ENCODE results near the gene P3H3. TPM values are rescaled to one million over a fixed set of nuclear protein-coding genes. Genes with fewer than 3 reads are reported as not detected.
"Not testable (repeated sequence)": the region's sequence is repeated elsewhere in the genome, so short reads cannot be mapped to it uniquely, and the experiment has no call there.

The P3H3 gene
- total RNA-seq, 1 donor from 2014 or later: 37.3 TPM

DNA sequence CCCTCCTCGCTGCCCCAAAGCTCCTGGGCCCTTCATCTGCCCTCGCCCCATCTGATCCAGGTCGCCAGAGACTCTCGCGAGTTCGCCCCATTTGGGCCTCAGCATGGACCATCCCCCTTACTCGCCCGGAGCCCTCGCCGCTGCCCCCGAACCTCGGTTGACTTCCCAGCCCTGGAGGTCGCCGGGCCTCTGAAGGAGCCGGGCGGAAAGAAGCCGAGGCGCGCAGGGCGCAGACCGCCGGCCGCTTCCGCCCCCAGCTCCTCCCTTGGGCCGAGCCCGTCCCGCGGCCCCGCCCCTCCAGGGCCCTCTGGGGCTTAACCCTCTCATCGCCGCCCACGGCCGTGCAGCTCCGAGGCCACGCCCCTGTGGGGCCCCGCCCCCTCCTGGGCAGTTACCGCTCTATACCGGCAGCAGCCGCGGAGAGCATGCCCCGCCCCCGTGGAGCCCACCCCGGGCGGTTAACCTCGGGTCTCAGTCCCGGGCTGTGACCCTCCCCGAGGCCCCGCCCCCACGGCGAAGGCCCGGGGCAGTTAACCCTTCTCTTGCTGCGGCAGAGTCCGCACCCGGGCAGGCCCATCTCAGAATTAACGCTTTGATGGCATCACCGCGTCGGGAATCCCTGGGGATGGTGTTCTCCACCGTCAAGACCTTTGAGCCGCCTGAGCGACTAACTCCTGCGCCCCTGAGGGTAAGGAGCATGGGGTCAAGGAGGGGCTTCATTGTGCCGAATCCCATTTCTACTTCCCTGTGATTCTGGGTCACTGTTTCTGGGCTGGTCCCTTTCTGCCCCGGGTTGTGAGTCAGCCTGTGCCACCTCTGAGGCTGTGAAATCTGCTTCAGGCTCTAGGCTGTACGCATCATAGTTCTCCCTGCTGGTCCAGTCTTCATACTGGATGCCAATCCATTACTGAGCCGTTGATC lies 45.1 kb downstream of the P3H3 start, which contains the start of gene SPSB2:
SPSB2 (minus strand) TSS at position 210 of the 921 bp plus-strand sequence. CDS start 402 bp downstream, outside the sequence.
- H3K4me3 ChIP-seq: peak within 1 kb of the TSS; percentile 67 to 70
- no peaks in the 10 kb centered on the region for H3K9me3 ChIP-seq
- no peaks in the 10 kb centered on the region for H3K27me3 ChIP-seq
- H3K27ac ChIP-seq: peak within 1 kb of the TSS; percentile 86
- intact Hi-C loops (cut with DNase I): no loop called here
- DNase-seq (ENCODE audit: extremely low spot score in 2 of 2): peak in 1 of 2 donors; percentile 93
- TF ChIP-seq, protein P1, sequence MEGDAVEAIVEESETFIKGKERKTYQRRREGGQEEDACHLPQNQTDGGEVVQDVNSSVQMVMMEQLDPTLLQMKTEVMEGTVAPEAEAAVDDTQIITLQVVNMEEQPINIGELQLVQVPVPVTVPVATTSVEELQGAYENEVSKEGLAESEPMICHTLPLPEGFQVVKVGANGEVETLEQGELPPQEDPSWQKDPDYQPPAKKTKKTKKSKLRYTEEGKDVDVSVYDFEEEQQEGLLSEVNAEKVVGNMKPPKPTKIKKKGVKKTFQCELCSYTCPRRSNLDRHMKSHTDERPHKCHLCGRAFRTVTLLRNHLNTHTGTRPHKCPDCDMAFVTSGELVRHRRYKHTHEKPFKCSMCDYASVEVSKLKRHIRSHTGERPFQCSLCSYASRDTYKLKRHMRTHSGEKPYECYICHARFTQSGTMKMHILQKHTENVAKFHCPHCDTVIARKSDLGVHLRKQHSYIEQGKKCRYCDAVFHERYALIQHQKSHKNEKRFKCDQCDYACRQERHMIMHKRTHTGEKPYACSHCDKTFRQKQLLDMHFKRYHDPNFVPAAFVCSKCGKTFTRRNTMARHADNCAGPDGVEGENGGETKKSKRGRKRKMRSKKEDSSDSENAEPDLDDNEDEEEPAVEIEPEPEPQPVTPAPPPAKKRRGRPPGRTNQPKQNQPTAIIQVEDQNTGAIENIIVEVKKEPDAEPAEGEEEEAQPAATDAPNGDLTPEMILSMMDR (IDR thresholded peaks at IDR 0.05): no peak
- TF ChIP-seq POLR2AphosphoS5 (IDR thresholded peaks at IDR 0.05; ENCODE audit: insufficient read depth in 1 of 2, low read depth in 1 of 2) (peak; percentile 33 to 89), POLR2A (IDR thresholded peaks at IDR 0.05) (peak in 1 of 2 donors; percentile 63)
- peaks cover 0 to 14% of the 10 kb centered on the region in 2 donors for H3K36me3 ChIP-seq
- peaks cover 34% of the 10 kb centered on the region for H3K4me1 ChIP-seq

GRCh38 chr12:6874015-6874368 lies 45.8 kb downstream of the P3H3 start:
- Histone ChIP-seq H3K4me3 (peak overlapping the region; percentile 67 to 70), H3K36me3 (peaks cover 0 to 14% of the 10 kb centered on the region in 2 donors), H3K27ac (peak overlapping the region; percentile 86), H3K4me1 (peaks cover 28% of the 10 kb centered on the region)
- intact Hi-C loops (cut with DNase I); DNase-seq (ENCODE audit: extremely low spot score in 2 of 2); H3K27me3 ChIP-seq; H3K9me3 ChIP-seq: not testable (repeated sequence)

DNA sequence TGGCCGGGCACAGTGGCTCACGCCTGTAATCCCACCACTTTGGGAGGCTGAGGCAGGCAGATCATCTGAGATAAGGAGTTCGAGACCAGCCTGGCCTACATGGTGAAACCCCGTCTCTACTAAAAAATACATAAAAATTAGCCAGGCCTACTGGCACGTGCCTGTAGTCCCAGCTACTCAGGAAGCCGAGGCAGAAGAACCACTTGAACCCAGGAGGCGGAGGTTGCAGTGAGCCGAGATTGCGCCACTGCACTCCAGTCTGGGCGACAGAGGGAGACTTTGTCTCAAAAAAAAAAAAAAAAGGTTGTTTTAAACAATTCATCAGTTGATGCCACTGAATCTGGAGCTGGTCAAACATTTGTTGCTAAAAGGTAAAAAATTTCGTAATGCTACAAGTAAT lies 51.6 kb downstream of the P3H3 start:
- H3K27me3 ChIP-seq; H3K27ac ChIP-seq; H3K4me1 ChIP-seq; H3K4me3 ChIP-seq; DNase-seq (ENCODE audit: extremely low spot score in 2 of 2); intact Hi-C loops (cut with DNase I); H3K9me3 ChIP-seq: not testable (repeated sequence)
- H3K36me3 ChIP-seq: peaks cover 0 to 12% of the 10 kb centered on the region in 2 donors

DNA sequence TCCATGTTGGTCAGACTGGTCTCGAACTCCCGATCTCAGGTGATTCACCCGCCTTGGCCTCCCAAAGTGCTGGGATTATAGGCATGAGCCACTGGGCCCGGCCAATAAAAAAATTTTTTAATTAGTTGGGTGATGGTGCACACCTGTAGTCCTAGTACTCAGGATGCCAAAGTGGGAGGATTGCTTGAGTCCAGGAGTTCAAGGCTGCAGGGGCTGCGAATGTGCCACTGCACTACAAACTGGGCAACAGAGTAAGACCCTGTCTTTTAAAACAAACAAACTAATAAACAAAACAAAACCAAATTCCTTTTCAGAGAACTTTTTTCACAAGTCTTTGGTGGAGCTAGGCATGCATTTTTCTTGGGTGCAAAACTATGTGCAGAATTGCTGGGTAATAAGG lies 55.0 kb downstream of the P3H3 start:
- Histone ChIP-seq H3K4me1 (no peaks in the 10 kb centered on the region), H3K4me3 (no peak overlapping the region), H3K27me3 (no peaks in the 10 kb centered on the region), H3K27ac (no peak overlapping the region), H3K9me3 (no peaks in the 10 kb centered on the region), H3K36me3 (peaks cover 0 to 16% of the 10 kb centered on the region in 2 donors)
- intact Hi-C loops (cut with DNase I): no loop called here
- TF ChIP-seq, protein P1 (IDR thresholded peaks at IDR 0.05): no peak
- no peak for TF ChIP-seq POLR2AphosphoS5 (IDR thresholded peaks at IDR 0.05; ENCODE audit: insufficient read depth in 1 of 2, low read depth in 1 of 2)
- TF ChIP-seq POLR2A (IDR thresholded peaks at IDR 0.05): no peak
- DNase-seq (ENCODE audit: extremely low spot score in 2 of 2): no peak

DNA sequence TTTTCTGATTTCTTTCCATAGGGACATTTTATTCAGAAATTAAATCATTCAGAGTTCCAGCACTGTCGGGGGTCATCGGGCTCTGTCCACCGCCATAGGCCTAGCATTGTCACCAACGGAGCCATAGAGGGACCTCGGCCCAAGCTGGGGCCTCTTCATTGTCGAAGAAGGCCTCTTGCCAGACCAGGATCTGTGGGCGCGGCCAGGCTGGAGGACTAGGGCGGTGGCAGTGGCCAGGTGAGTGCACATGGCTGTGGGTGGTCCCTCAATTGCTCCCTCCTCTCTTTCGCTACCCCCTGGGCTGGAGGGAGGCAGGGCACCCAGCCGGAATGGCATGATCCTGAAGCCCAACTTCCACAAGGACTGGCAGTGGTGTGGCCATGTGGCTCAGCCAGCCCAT lies 55.5 kb downstream of the P3H3 start:
- no peak for DNase-seq (ENCODE audit: extremely low spot score in 2 of 2)
- Histone ChIP-seq H3K36me3 (peaks cover 0 to 16% of the 10 kb centered on the region in 2 donors), H3K4me3 (no peak overlapping the region), H3K4me1 (no peaks in the 10 kb centered on the region), H3K27me3 (no peaks in the 10 kb centered on the region), H3K9me3 (no peaks in the 10 kb centered on the region), H3K27ac (no peak overlapping the region)
- intact Hi-C loops (cut with DNase I): no loop called here
- TF ChIP-seq POLR2AphosphoS5 (IDR thresholded peaks at IDR 0.05; ENCODE audit: insufficient read depth in 1 of 2, low read depth in 1 of 2): no peak
- no peak for TF ChIP-seq POLR2A (IDR thresholded peaks at IDR 0.05)
- TF ChIP-seq, protein P1 (IDR thresholded peaks at IDR 0.05): no peak

GRCh38 chr12:6884539-6884938 lies 56.3 kb downstream of the P3H3 start:
- intact Hi-C loops (cut with DNase I): no loop called here

GRCh38 chr12:6886206-6886999 lies 58.2 kb downstream of the P3H3 start:
- H3K4me3 ChIP-seq; H3K4me1 ChIP-seq; DNase-seq (ENCODE audit: extremely low spot score in 2 of 2); intact Hi-C loops (cut with DNase I); H3K27me3 ChIP-seq; H3K9me3 ChIP-seq; H3K27ac ChIP-seq: not testable (repeated sequence)
- peaks cover 0 to 16% of the 10 kb centered on the region in 2 donors for H3K36me3 ChIP-seq

More at GRCh38 chr12:6884539-6884938, 56.3 kb downstream of the P3H3 start:
- H3K9me3 ChIP-seq: no peaks in the 10 kb centered on the region
- TF ChIP-seq POLR2A (IDR thresholded peaks at IDR 0.05): no peak
- TF ChIP-seq POLR2AphosphoS5 (IDR thresholded peaks at IDR 0.05; ENCODE audit: insufficient read depth in 1 of 2, low read depth in 1 of 2): no peak
- TF ChIP-seq, protein P1 (IDR thresholded peaks at IDR 0.05): no peak
- H3K4me1 ChIP-seq: no peaks in the 10 kb centered on the region
- peaks cover 0 to 16% of the 10 kb centered on the region in 2 donors for H3K36me3 ChIP-seq
- DNase-seq (ENCODE audit: extremely low spot score in 2 of 2): no peak
- H3K27me3 ChIP-seq: no peaks in the 10 kb centered on the region
- no peak overlapping the region for H3K27ac ChIP-seq
- H3K4me3 ChIP-seq: no peak overlapping the region
